ENCODE measurements around the gene ZNF662. TPM values are rescaled to one million over a fixed set of nuclear protein-coding genes. Genes with fewer than 3 reads are reported as not detected.
"Not testable (repeated sequence)": the region's sequence is repeated elsewhere in the genome, so short reads cannot be mapped to it uniquely, and the experiment has no call there.

The ZNF662 gene
- total and polyA plus RNA-seq, 3 experiments from 2014 or later = 1.1 to 1.5 TPM; not detected in 1

DNA sequence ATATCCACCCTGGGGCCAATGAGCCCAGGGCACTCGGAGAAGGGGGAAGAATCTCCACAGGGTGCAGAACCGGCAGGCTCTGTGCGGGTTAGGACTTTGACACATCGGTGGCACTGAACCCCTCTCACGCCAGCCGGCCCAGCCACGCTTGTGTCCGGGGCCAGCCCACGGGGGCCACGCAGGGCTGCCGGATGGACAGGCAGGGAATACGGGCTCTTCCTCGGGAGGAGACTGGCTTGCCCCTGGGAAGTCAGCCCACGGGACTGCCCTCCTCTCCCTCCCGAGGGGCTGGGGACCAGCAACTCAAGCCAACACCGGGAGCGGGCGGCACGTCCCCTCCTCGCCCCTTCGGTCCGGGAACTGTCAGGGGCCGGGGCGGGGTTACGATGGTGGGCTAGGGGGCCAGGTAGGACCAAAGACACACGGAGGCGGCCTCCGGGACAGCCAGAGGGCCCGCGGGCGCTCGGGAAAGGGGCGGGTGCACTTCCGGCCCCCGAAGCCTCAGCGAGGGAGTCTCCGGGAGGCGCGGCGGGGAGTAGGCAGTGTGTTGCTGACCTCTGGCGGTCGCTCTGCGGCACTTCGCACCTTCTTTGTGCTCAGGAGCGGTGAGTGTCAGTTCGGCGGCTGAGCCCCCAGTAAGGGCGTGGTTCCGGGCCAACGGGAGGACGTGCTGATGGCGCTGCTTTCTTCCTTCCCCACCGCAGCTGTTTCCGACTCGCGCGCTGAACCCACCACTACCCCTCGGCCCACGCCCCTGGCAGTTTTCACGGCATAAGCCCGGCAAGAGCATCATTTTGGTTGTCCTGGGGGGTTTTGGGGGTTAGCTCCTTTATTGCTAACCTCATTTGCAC is 25.1 kb upstream of the ZNF662 start:
- no peaks in the 10 kb centered on the region for H3K9me3 ChIP-seq (ENCODE audit: low read length)
- ChIA-PET POLR2A (no interaction called here), CTCF (interaction anchor here (0.6 to 1.9 kb wide), 9 partner anchors 35 to 223 kb away, joined by 3 to 19 read pairs (median 4); no protein-coding TSS in a partner anchor)
- peaks cover 9 to 17% (median 12%) of the 10 kb centered on the region in 3 donors for H3K4me1 Mint-ChIP-seq
- H3K27me3 ChIP-seq (ENCODE audit: insufficient read depth, low read length, poor library complexity, severe bottlenecking) = no peaks in the 10 kb centered on the region
- peak; percentile 80 to 91 (median 85) for DNase-seq
- peak overlapping the region; percentile 77 to 91 (median 82) for H3K4me3 Mint-ChIP-seq
- H3K4me1 ChIP-seq (ENCODE audit: insufficient read depth, low read length) = peaks cover 10% of the 10 kb centered on the region
- H3K27me3 Mint-ChIP-seq = peaks cover 2 to 5% of the 10 kb centered on the region in 2 donors
- no peaks in the 10 kb centered on the region for H3K36me3 Mint-ChIP-seq
- no peaks in the 10 kb centered on the region for H3K36me3 ChIP-seq (ENCODE audit: insufficient read depth, low read length)
- no peaks in the 10 kb centered on the region for H3K9me3 Mint-ChIP-seq
- H3K27ac ChIP-seq (ENCODE audit: low read depth, low read length) = peak overlapping the region; percentile 34
- peak overlapping the region; percentile 25 to 96 (median 88) for H3K27ac Mint-ChIP-seq
- H3K4me3 ChIP-seq (ENCODE audit: low read length) = peak overlapping the region; percentile 51

DNA sequence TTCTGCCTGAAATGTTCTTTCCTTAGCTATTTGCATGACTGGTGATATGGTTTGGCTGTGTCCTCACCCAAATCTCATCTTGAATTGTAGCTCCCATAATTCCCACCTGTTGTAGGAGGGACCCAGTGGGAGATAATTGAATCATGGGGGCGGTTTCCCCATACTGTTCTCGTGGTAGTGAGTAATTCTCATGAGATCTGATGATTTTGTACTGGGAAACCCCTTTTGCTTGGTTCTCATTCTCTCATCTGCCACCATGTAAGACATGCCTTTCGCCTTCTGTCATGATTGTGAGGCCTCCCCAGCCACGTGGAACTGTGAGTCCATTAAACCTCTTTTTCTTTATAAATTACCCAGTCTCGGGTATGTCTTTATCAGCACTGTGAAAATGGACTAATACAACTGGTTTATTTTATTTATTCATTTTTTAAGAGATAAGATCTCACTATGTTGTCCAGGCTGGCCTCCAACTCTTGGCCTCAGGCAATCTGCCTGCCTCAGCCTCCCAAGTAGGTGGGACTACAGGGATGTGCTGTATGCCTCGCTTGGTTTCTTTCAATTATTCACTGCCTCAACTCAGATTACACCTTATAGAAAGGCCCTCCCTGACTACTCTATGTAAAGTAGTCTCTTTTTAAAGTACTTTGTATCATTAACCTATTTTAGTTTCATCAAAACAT is 22.6 kb upstream of the ZNF662 start:
- H3K36me3 ChIP-seq (ENCODE audit: insufficient read depth, low read length); H3K27ac ChIP-seq (ENCODE audit: low read depth, low read length); H3K36me3 Mint-ChIP-seq; H3K27me3 ChIP-seq (ENCODE audit: insufficient read depth, low read length, poor library complexity, severe bottlenecking); H3K9me3 ChIP-seq (ENCODE audit: low read length); H3K4me3 Mint-ChIP-seq; H3K9me3 Mint-ChIP-seq; DNase-seq; POLR2A ChIA-PET; CTCF ChIA-PET; H3K4me3 ChIP-seq (ENCODE audit: low read length): not testable (repeated sequence)
- Mint-ChIP-seq H3K4me1 (peaks cover 9 to 17% (median 12%) of the 10 kb centered on the region in 3 donors), H3K27ac (peak overlapping the region in 1 of 8 donors; percentile 21), H3K27me3 (peaks cover 8 to 22% of the 10 kb centered on the region in 2 donors)
- H3K4me1 ChIP-seq (ENCODE audit: insufficient read depth, low read length) = peaks cover 10% of the 10 kb centered on the region

GRCh38 chr3:42884324-42884723 is 21.6 kb upstream of the ZNF662 start:
- DNase-seq = no peak
- H3K27me3 ChIP-seq (ENCODE audit: insufficient read depth, low read length, poor library complexity, severe bottlenecking) = no peaks in the 10 kb centered on the region
- no peaks in the 10 kb centered on the region for H3K9me3 ChIP-seq (ENCODE audit: low read length)
- no peaks in the 10 kb centered on the region for H3K36me3 Mint-ChIP-seq
- peaks cover 10% of the 10 kb centered on the region for H3K4me1 ChIP-seq (ENCODE audit: insufficient read depth, low read length)
- H3K36me3 ChIP-seq (ENCODE audit: insufficient read depth, low read length) = no peaks in the 10 kb centered on the region
- CTCF ChIA-PET = no interaction called here
- no peak overlapping the region for H3K27ac Mint-ChIP-seq
- H3K4me3 ChIP-seq (ENCODE audit: low read length) = no peak overlapping the region
- no peaks in the 10 kb centered on the region for H3K9me3 Mint-ChIP-seq
- POLR2A ChIA-PET = no interaction called here
- no peak overlapping the region for H3K27ac ChIP-seq (ENCODE audit: low read depth, low read length)
- H3K4me1 Mint-ChIP-seq = peaks cover 9 to 17% (median 12%) of the 10 kb centered on the region in 3 donors
- no peak overlapping the region for H3K4me3 Mint-ChIP-seq
- H3K27me3 Mint-ChIP-seq = peaks cover 16 to 29% of the 10 kb centered on the region in 2 donors

GRCh38 chr3:42886294-42886822 is 19.6 kb upstream of the ZNF662 start:
- Mint-ChIP-seq H3K27ac (no peak overlapping the region), H3K4me3 (no peak overlapping the region), H3K36me3 (no peaks in the 10 kb centered on the region), H3K27me3 (peaks cover 16 to 30% of the 10 kb centered on the region in 2 donors), H3K4me1 (peaks cover 2 to 4% (median 4%) of the 10 kb centered on the region in 3 donors), H3K9me3 (no peaks in the 10 kb centered on the region)
- no peak overlapping the region for H3K4me3 ChIP-seq (ENCODE audit: low read length)
- no peaks in the 10 kb centered on the region for H3K27me3 ChIP-seq (ENCODE audit: insufficient read depth, low read length, poor library complexity, severe bottlenecking)
- H3K4me1 ChIP-seq (ENCODE audit: insufficient read depth, low read length) = peaks cover 2% of the 10 kb centered on the region
- H3K36me3 ChIP-seq (ENCODE audit: insufficient read depth, low read length) = no peaks in the 10 kb centered on the region
- POLR2A ChIA-PET = no interaction called here
- H3K27ac ChIP-seq (ENCODE audit: low read depth, low read length) = no peak overlapping the region
- no peak for DNase-seq
- H3K9me3 ChIP-seq (ENCODE audit: low read length) = no peaks in the 10 kb centered on the region
- CTCF ChIA-PET = no interaction called here

GRCh38 chr3:42887084-42887483 is 18.9 kb upstream of the ZNF662 start:
- no peaks in the 10 kb centered on the region for H3K27me3 ChIP-seq (ENCODE audit: insufficient read depth, low read length, poor library complexity, severe bottlenecking)
- no peak overlapping the region for H3K4me3 Mint-ChIP-seq
- peaks cover 0 to 2% (median 0%) of the 10 kb centered on the region in 3 donors for H3K36me3 Mint-ChIP-seq
- H3K4me1 Mint-ChIP-seq = no peaks in the 10 kb centered on the region
- ChIA-PET POLR2A (no interaction called here), CTCF (interaction anchor here (1.2 kb wide), 1 partner anchor 56 kb away, joined by 3 read pairs; no protein-coding TSS in a partner anchor)
- H3K9me3 Mint-ChIP-seq = no peaks in the 10 kb centered on the region
- no peak overlapping the region for H3K27ac Mint-ChIP-seq
- no peaks in the 10 kb centered on the region for H3K36me3 ChIP-seq (ENCODE audit: insufficient read depth, low read length)
- no peak overlapping the region for H3K4me3 ChIP-seq (ENCODE audit: low read length)
- peaks cover 16 to 38% of the 10 kb centered on the region in 2 donors for H3K27me3 Mint-ChIP-seq
- H3K27ac ChIP-seq (ENCODE audit: low read depth, low read length) = no peak overlapping the region
- H3K4me1 ChIP-seq (ENCODE audit: insufficient read depth, low read length) = no peaks in the 10 kb centered on the region
- DNase-seq = no peak
- H3K9me3 ChIP-seq (ENCODE audit: low read length) = no peaks in the 10 kb centered on the region

DNA sequence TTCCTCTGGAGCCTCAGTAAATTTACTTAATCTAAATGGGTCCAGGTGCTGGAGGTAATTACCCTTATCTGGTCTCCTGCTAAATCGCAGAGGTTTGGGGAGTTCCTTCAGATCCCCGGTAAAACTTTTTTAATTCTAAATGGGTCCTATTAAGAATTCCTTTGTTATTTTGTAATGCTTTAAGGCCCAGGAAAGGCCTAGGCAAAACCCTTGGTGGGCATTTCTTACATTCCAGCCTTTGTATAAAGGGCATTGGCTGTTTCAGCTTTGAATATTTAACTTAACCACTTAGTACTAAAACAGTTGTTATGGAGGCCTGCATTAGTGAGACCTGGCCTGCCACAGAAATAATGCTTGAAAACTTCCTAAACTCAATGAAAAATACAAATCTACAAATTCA is 14.9 kb upstream of the ZNF662 start:
- no peak for DNase-seq
- H3K36me3 Mint-ChIP-seq = peaks cover 0 to 3% (median 0%) of the 10 kb centered on the region in 3 donors
- Histone ChIP-seq H3K4me1 (ENCODE audit: insufficient read depth, low read length) (no peaks in the 10 kb centered on the region), H3K36me3 (ENCODE audit: insufficient read depth, low read length) (no peaks in the 10 kb centered on the region), H3K9me3 (ENCODE audit: low read length) (no peaks in the 10 kb centered on the region), H3K27ac (ENCODE audit: low read depth, low read length) (no peak overlapping the region), H3K27me3 (ENCODE audit: insufficient read depth, low read length, poor library complexity, severe bottlenecking) (no peaks in the 10 kb centered on the region), H3K4me3 (ENCODE audit: low read length) (no peak overlapping the region)
- peaks cover 14 to 35% of the 10 kb centered on the region in 2 donors for H3K27me3 Mint-ChIP-seq
- peak overlapping the region in 1 of 8 donors; percentile 25 for H3K27ac Mint-ChIP-seq
- CTCF ChIA-PET = no interaction called here
- H3K4me1 Mint-ChIP-seq = no peaks in the 10 kb centered on the region
- POLR2A ChIA-PET = no interaction called here
- H3K9me3 Mint-ChIP-seq = no peaks in the 10 kb centered on the region
- H3K4me3 Mint-ChIP-seq = no peak overlapping the region

- Histone ChIP-seq H3K36me3 (ENCODE audit: insufficient read depth, low read length) (no peaks in the 10 kb centered on the region), H3K27me3 (ENCODE audit: insufficient read depth, low read length, poor library complexity, severe bottlenecking) (no peaks in the 10 kb centered on the region), H3K4me1 (ENCODE audit: insufficient read depth, low read length) (no peaks in the 10 kb centered on the region), H3K27ac (ENCODE audit: low read depth, low read length) (no peak overlapping the region), H3K9me3 (ENCODE audit: low read length) (no peaks in the 10 kb centered on the region), H3K4me3 (ENCODE audit: low read length) (no peak overlapping the region)
- ChIA-PET CTCF (no interaction called here), POLR2A (no interaction called here)
- no peak overlapping the region for H3K4me3 Mint-ChIP-seq
- H3K9me3 Mint-ChIP-seq = no peaks in the 10 kb centered on the region
- H3K27me3 Mint-ChIP-seq = peaks cover 13 to 26% of the 10 kb centered on the region in 2 donors
- H3K27ac Mint-ChIP-seq = no peak overlapping the region
- H3K36me3 Mint-ChIP-seq = peaks cover 0 to 3% (median 0%) of the 10 kb centered on the region in 3 donors
- no peak for DNase-seq
- no peaks in the 10 kb centered on the region for H3K4me1 Mint-ChIP-seq
Measured at GRCh38 chr3:42892169-42892568, 13.8 kb upstream of the ZNF662 start.

- Histone ChIP-seq H3K9me3 (ENCODE audit: low read length) (no peaks in the 10 kb centered on the region), H3K4me3 (ENCODE audit: low read length) (no peak overlapping the region), H3K27ac (ENCODE audit: low read depth, low read length) (no peak overlapping the region), H3K36me3 (ENCODE audit: insufficient read depth, low read length) (no peaks in the 10 kb centered on the region), H3K4me1 (ENCODE audit: insufficient read depth, low read length) (no peaks in the 10 kb centered on the region), H3K27me3 (ENCODE audit: insufficient read depth, low read length, poor library complexity, severe bottlenecking) (no peaks in the 10 kb centered on the region)
- POLR2A ChIA-PET = no interaction called here
- Mint-ChIP-seq H3K4me1 (no peaks in the 10 kb centered on the region), H3K4me3 (no peak overlapping the region), H3K27me3 (peaks cover 10 to 21% of the 10 kb centered on the region in 2 donors), H3K9me3 (no peaks in the 10 kb centered on the region), H3K27ac (no peak overlapping the region), H3K36me3 (peaks cover 0 to 3% (median 0%) of the 10 kb centered on the region in 3 donors)
- DNase-seq = no peak
- CTCF ChIA-PET = no interaction called here
Measured at GRCh38 chr3:42892807-42893206, 13.1 kb upstream of the ZNF662 start.

Measured in CD8-positive, alpha-beta memory T cell (primary cell).